WTC11 (cell line): ENCODE data around the gene YWHAQ. TPM values are rescaled to one million over a fixed set of nuclear protein-coding genes. Genes with fewer than 3 reads are reported as not detected.

Experiments used
- ATAC-seq: fragments of 200-7000 bp; cut with Tn5 transposase; 2 replicates; pipeline ENCODE4 v1.10.0; 2021; ENCODE audit warnings: mild to moderate bottlenecking, moderate library complexity
- CTCF ChIA-PET: fragments of 300-600 bp; sonication (Branson Sonifier 250); formaldehyde crosslinking; loops from one replicate; lab custom pipeline; 2021; ENCODE audit warnings: antibody characterized with exemption; lab: Charles Lee
- POLR2A ChIA-PET: fragments of 350-600 bp; sonication (Branson Sonifier 250); formaldehyde crosslinking; loops from one replicate; lab custom pipeline; 2021; ENCODE audit warnings: antibody characterized with exemption; lab: Charles Lee
- DNase-seq: peaks from one replicate; pipeline ENCODE4 v3.0.0; 2021; ENCODE audit warnings: low spot score
- H3K27ac Mint-ChIP-seq: 2 replicates; pipeline ENCODE4 v1.8.0; 2021; ENCODE audit warnings: mixed read lengths
- H3K27me3 Mint-ChIP-seq: 2 replicates; pipeline ENCODE4 v1.8.0; 2021; ENCODE audit warnings: low read depth, mild to moderate bottlenecking, moderate library complexity, mixed read lengths
- H3K36me3 Mint-ChIP-seq: 2 replicates; pipeline ENCODE4 v1.8.0; 2021; ENCODE audit warnings: mixed read lengths
- H3K4me1 Mint-ChIP-seq: 2 replicates; pipeline ENCODE4 v1.8.0; 2022; ENCODE audit warnings: mixed read lengths
- H3K4me3 Mint-ChIP-seq: 2 replicates; pipeline ENCODE4 v1.8.0; 2021; ENCODE audit warnings: mild to moderate bottlenecking, moderate library complexity, mixed read lengths
- H3K9me3 Mint-ChIP-seq: 2 replicates; pipeline ENCODE4 v1.8.0; 2021; ENCODE audit warnings: mixed read lengths
- ARID4B ChIP-seq: sonication (generic); formaldehyde crosslinking; IDR thresholded peaks from 2 replicates; pipeline ENCODE4 v1.8.0; 2023; ENCODE audit warnings: missing genetic modification reagents, mild to moderate bottlenecking, borderline replicate concordance
- ATF2 ChIP-seq: sonication (generic); formaldehyde crosslinking; IDR thresholded peaks from 2 replicates; pipeline ENCODE4 v1.8.1; 2022; ENCODE audit warnings: low read depth, missing genetic modification reagents, borderline replicate concordance
- FOXP1 ChIP-seq: sonication (generic); formaldehyde crosslinking; IDR thresholded peaks from 2 replicates; pipeline ENCODE4 v1.8.0; 2022; ENCODE audit warnings: missing genetic modification reagents, mild to moderate bottlenecking, moderate library complexity, borderline replicate concordance
- FOXP4 ChIP-seq: sonication (generic); formaldehyde crosslinking; IDR thresholded peaks from 2 replicates; pipeline ENCODE4 v1.8.0; 2022; ENCODE audit warnings: mild to moderate bottlenecking, missing genetic modification reagents
- HMGA2 ChIP-seq: fragments of 250-450 bp; sonication (Bioruptor Pico); IDR thresholded peaks from 2 replicates; pipeline ENCODE4 v1.4.0; 2021; ENCODE audit warnings: mild to moderate bottlenecking, moderate library complexity
- HMGXB4 ChIP-seq: sonication (generic); formaldehyde crosslinking; IDR thresholded peaks from 2 replicates; pipeline ENCODE4 v1.8.1; 2023; ENCODE audit warnings: mild to moderate bottlenecking, moderate library complexity, missing genetic modification reagents
- IRF1 ChIP-seq: sonication (generic); formaldehyde crosslinking; IDR thresholded peaks from 2 replicates; pipeline ENCODE4 v1.8.0; 2023; ENCODE audit warnings: missing genetic modification reagents
- NR1H2 ChIP-seq: sonication (generic); formaldehyde crosslinking; IDR thresholded peaks from 2 replicates; pipeline ENCODE4 v1.9.0; 2021; ENCODE audit warnings: mild to moderate bottlenecking, moderate library complexity, missing genetic modification reagents
- NR3C1 ChIP-seq: sonication (generic); formaldehyde crosslinking; conservative IDR thresholded peaks from 2 replicates; pipeline ENCODE4 v1.8.1; 2023; ENCODE audit warnings: low read depth, mild to moderate bottlenecking, missing genetic modification reagents
- SMAD4 ChIP-seq: sonication (generic); formaldehyde crosslinking; IDR thresholded peaks from 2 replicates; pipeline ENCODE4 v1.8.0; 2022; ENCODE audit warnings: mild to moderate bottlenecking, missing genetic modification reagents
- TEAD4 ChIP-seq: sonication (generic); formaldehyde crosslinking; IDR thresholded peaks from 2 replicates; pipeline ENCODE4 v1.8.0; 2022; ENCODE audit warnings: mild to moderate bottlenecking, missing genetic modification reagents
- USF2 ChIP-seq: sonication (generic); formaldehyde crosslinking; IDR thresholded peaks from 2 replicates; pipeline ENCODE4 v1.8.1; 2023; ENCODE audit warnings: mild to moderate bottlenecking, missing genetic modification reagents, moderate library complexity
- ZNF138 ChIP-seq: sonication (generic); formaldehyde crosslinking; conservative IDR thresholded peaks from 2 replicates; pipeline ENCODE4 v1.8.1; 2022; ENCODE audit warnings: mild to moderate bottlenecking, moderate library complexity, missing genetic modification reagents
- ZNF263 ChIP-seq: sonication (generic); formaldehyde crosslinking; IDR thresholded peaks from 2 replicates; pipeline ENCODE4 v1.8.1; 2022; ENCODE audit warnings: low read depth, mild to moderate bottlenecking, moderate library complexity, missing genetic modification reagents
- ZNF423 ChIP-seq: fragments of 250-450 bp; sonication (Bioruptor Pico); IDR thresholded peaks from 2 replicates; pipeline ENCODE4 v2.1.2; 2022; ENCODE audit warnings: mild to moderate bottlenecking, moderate library complexity
- ZNF425 ChIP-seq: fragments of 250-450 bp; sonication (Bioruptor Pico); conservative IDR thresholded peaks from 2 replicates; pipeline ENCODE4 v1.9.0; 2021; ENCODE audit warnings: mild to moderate bottlenecking
- ZNF532 ChIP-seq: fragments of 250-450 bp; sonication (Bioruptor Pico); IDR thresholded peaks from 2 replicates; pipeline ENCODE4 v1.9.0; 2021; ENCODE audit warnings: mild to moderate bottlenecking, borderline replicate concordance
- ZNF671 ChIP-seq: fragments of 250-450 bp; sonication (Bioruptor Pico); IDR thresholded peaks from 2 replicates; pipeline ENCODE4 v1.8.0; 2021; ENCODE audit warnings: mild to moderate bottlenecking
- total RNA-seq: library from RNA; stranded (reverse); gene quantifications from 3 replicates; pipeline ENCODE4 v1.2.3, GENCODE V29; 2021

Gene YWHAQ
- total RNA-seq, 1 experiment from 2014 or later, result 395 TPM

GRCh38 chr2:9560628-9561027 is 70.2 kb downstream of the YWHAQ start (continued):
- TF ChIP-seq ATF2 (no peak), ZNF425 (CRISPR knock-in tag) (no peak), USF2 (CRISPR knock-in tag) (no peak), FOXP1 (CRISPR knock-in tag) (no peak), HMGA2 (CRISPR knock-in tag) (no peak)
- TF ChIP-seq, all 79 proteins: peak for 0

- POLR2A ChIA-PET, result no interaction called here
- peak overlapping the region; percentile 68; the same call in 1 of the 2 replicates for H3K27ac Mint-ChIP-seq
- ATAC-seq, result no peak
- TF ChIP-seq ZNF532 (no peak), NR1H2 (CRISPR knock-in tag) (no peak), SMAD4 (CRISPR knock-in tag) (no peak), ZNF671 (no peak), FOXP4 (CRISPR knock-in tag) (no peak), IRF1 (CRISPR knock-in tag) (no peak), TEAD4 (CRISPR knock-in tag) (no peak), ZNF263 (CRISPR knock-in tag) (no peak), NR3C1 (no peak), ZNF138 (no peak), ARID4B (no peak), ZNF423 (CRISPR knock-in tag) (no peak), HMGXB4 (CRISPR knock-in tag) (no peak)
Observed at GRCh38 chr2:9558948-9559381, 71.8 kb downstream of the YWHAQ start.

More at GRCh38 chr2:9558948-9559381, 71.8 kb downstream of the YWHAQ start:
- Mint-ChIP-seq H3K4me1 (peaks cover 16% of the 10 kb centered on the region), H3K4me3 (no peak overlapping the region; the same call in 1 of the 2 replicates), H3K9me3 (no peaks in the 10 kb centered on the region), H3K27me3 (no peaks in the 10 kb centered on the region), H3K36me3 (peaks cover 4% of the 10 kb centered on the region)
- CTCF ChIA-PET, result interaction anchor here (1.1 kb wide), 2 partner anchors 72 to 219 kb away, joined by 3 to 4 read pairs; partner anchors contain the start of gene YWHAQ
- no peak for DNase-seq
